ENCODE measurements around the gene ISG20L2.

Gene ISG20L2

GRCh38 chr1:156726549-156727226, 1.9 kb downstream of the ISG20L2 start:
- no peaks in the 10 kb centered on the region for H3K9me3 ChIP-seq (ENCODE audit: control insufficient read depth in 5 of 5, low read length in 5 of 5)
- H3K27me3 ChIP-seq (ENCODE audit: control insufficient read depth in 5 of 5, insufficient read depth in 4 of 5, low read length in 5 of 5) = no peaks in the 10 kb centered on the region
- H3K27ac ChIP-seq (ENCODE audit: low read depth, low read length) = no peak overlapping the region
- peak overlapping the region in 2 of 5 donors; percentile 21 to 90 for H3K9ac ChIP-seq (ENCODE audit: low read length in 5 of 5)
- H3K4me1 ChIP-seq (ENCODE audit: control insufficient read depth in 5 of 5, insufficient read depth in 5 of 5, low read length in 5 of 5) = peaks cover 21 to 47% (median 44%) of the 10 kb centered on the region in 5 donors
- H3K36me3 ChIP-seq (ENCODE audit: control insufficient read depth in 5 of 5, insufficient read depth in 5 of 5, low read length in 5 of 5) = peaks cover 13 to 34% (median 22%) of the 10 kb centered on the region in 5 donors
- peak overlapping the region in 4 of 5 donors; percentile 8 to 97 (median 53) for H3K4me3 ChIP-seq (ENCODE audit: low read depth in 1 of 5, low read length in 5 of 5)

GRCh38 chr1:156725683-156726280, 2.8 kb downstream of the ISG20L2 start:
- H3K4me3 ChIP-seq (ENCODE audit: low read depth in 1 of 5, low read length in 5 of 5) = peak overlapping the region; percentile 41 to 65 (median 55)
- peak overlapping the region in 4 of 5 donors; percentile 21 to 30 (median 26) for H3K9ac ChIP-seq (ENCODE audit: low read length in 5 of 5)
- H3K27ac ChIP-seq (ENCODE audit: low read depth, low read length) = no peak overlapping the region

GRCh38 chr1:156721535-156721934, 7.0 kb downstream of the ISG20L2 start:
- Histone ChIP-seq H3K4me3 (ENCODE audit: low read depth in 1 of 5, low read length in 5 of 5) (no peak overlapping the region), H3K36me3 (ENCODE audit: control insufficient read depth in 5 of 5, insufficient read depth in 5 of 5, low read length in 5 of 5) (peaks cover 13 to 49% (median 34%) of the 10 kb centered on the region in 5 donors), H3K27me3 (ENCODE audit: control insufficient read depth in 5 of 5, insufficient read depth in 4 of 5, low read length in 5 of 5) (no peaks in the 10 kb centered on the region), H3K9ac (ENCODE audit: low read length in 5 of 5) (no peak overlapping the region), H3K4me1 (ENCODE audit: control insufficient read depth in 5 of 5, insufficient read depth in 5 of 5, low read length in 5 of 5) (peaks cover 13 to 19% (median 16%) of the 10 kb centered on the region in 5 donors), H3K9me3 (ENCODE audit: control insufficient read depth in 5 of 5, low read length in 5 of 5) (no peaks in the 10 kb centered on the region), H3K27ac (ENCODE audit: low read depth, low read length) (no peak overlapping the region)

More at GRCh38 chr1:156725683-156726280, 2.8 kb downstream of the ISG20L2 start:
- H3K4me1 ChIP-seq (ENCODE audit: control insufficient read depth in 5 of 5, insufficient read depth in 5 of 5, low read length in 5 of 5) = peaks cover 21 to 47% (median 44%) of the 10 kb centered on the region in 5 donors
- H3K9me3 ChIP-seq (ENCODE audit: control insufficient read depth in 5 of 5, low read length in 5 of 5) = no peaks in the 10 kb centered on the region
- peaks cover 13 to 42% (median 31%) of the 10 kb centered on the region in 5 donors for H3K36me3 ChIP-seq (ENCODE audit: control insufficient read depth in 5 of 5, insufficient read depth in 5 of 5, low read length in 5 of 5)
- no peaks in the 10 kb centered on the region for H3K27me3 ChIP-seq (ENCODE audit: control insufficient read depth in 5 of 5, insufficient read depth in 4 of 5, low read length in 5 of 5)

- Histone ChIP-seq H3K9me3 (ENCODE audit: control insufficient read depth in 5 of 5, low read length in 5 of 5) (no peaks in the 10 kb centered on the region), H3K4me3 (ENCODE audit: low read depth in 1 of 5, low read length in 5 of 5) (no peak overlapping the region), H3K27me3 (ENCODE audit: control insufficient read depth in 5 of 5, insufficient read depth in 4 of 5, low read length in 5 of 5) (no peaks in the 10 kb centered on the region), H3K4me1 (ENCODE audit: control insufficient read depth in 5 of 5, insufficient read depth in 5 of 5, low read length in 5 of 5) (peaks cover 10 to 15% (median 12%) of the 10 kb centered on the region in 5 donors), H3K27ac (ENCODE audit: low read depth, low read length) (no peak overlapping the region), H3K36me3 (ENCODE audit: control insufficient read depth in 5 of 5, insufficient read depth in 5 of 5, low read length in 5 of 5) (peaks cover 13 to 49% (median 34%) of the 10 kb centered on the region in 5 donors), H3K9ac (ENCODE audit: low read length in 5 of 5) (no peak overlapping the region)
These were observed 7.4 kb downstream of the ISG20L2 start for GRCh38 chr1:156721131-156721530.

GRCh38 chr1:156717351-156717750, 11.2 kb downstream of the ISG20L2 start:
- peaks cover 3 to 21% (median 16%) of the 10 kb centered on the region in 5 donors for H3K36me3 ChIP-seq (ENCODE audit: control insufficient read depth in 5 of 5, insufficient read depth in 5 of 5, low read length in 5 of 5)
- H3K9ac ChIP-seq (ENCODE audit: low read length in 5 of 5) = no peak overlapping the region
- H3K9me3 ChIP-seq (ENCODE audit: control insufficient read depth in 5 of 5, low read length in 5 of 5) = no peaks in the 10 kb centered on the region
- H3K4me3 ChIP-seq (ENCODE audit: low read depth in 1 of 5, low read length in 5 of 5) = no peak overlapping the region
- H3K27ac ChIP-seq (ENCODE audit: low read depth, low read length) = no peak overlapping the region
- no peaks in the 10 kb centered on the region for H3K27me3 ChIP-seq (ENCODE audit: control insufficient read depth in 5 of 5, insufficient read depth in 4 of 5, low read length in 5 of 5)
- peaks cover 0 to 5% (median 0%) of the 10 kb centered on the region in 5 donors for H3K4me1 ChIP-seq (ENCODE audit: control insufficient read depth in 5 of 5, insufficient read depth in 5 of 5, low read length in 5 of 5)

DNA sequence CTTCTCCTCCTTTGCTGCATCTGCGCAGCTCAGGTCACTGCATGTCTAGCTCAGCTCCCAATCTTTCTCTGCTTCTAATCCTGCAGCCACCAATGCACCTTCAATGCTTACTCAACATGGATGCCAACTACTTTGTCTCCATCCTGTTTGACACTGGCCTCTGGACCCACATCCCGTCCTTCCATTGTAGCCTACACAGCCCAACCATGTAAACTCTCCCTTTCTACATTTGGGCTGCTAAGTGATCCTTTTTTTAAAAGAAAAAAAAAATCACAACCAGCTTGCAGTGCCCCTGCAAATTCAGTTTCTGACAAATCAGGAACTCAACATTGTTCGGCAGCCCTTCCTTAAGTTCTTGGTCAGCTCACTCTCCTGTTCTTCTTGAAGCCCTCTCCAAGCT, 13.7 kb downstream of the ISG20L2 start:
- H3K9me3 ChIP-seq (ENCODE audit: control insufficient read depth in 5 of 5, low read length in 5 of 5) = no peaks in the 10 kb centered on the region
- H3K36me3 ChIP-seq (ENCODE audit: control insufficient read depth in 5 of 5, insufficient read depth in 5 of 5, low read length in 5 of 5) = peaks cover 0 to 8% (median 2%) of the 10 kb centered on the region in 5 donors
- H3K9ac ChIP-seq (ENCODE audit: low read length in 5 of 5) = no peak overlapping the region
- no peak overlapping the region for H3K27ac ChIP-seq (ENCODE audit: low read depth, low read length)
- H3K4me3 ChIP-seq (ENCODE audit: low read depth in 1 of 5, low read length in 5 of 5) = no peak overlapping the region
- H3K4me1 ChIP-seq (ENCODE audit: control insufficient read depth in 5 of 5, insufficient read depth in 5 of 5, low read length in 5 of 5) = peaks cover 4 to 25% (median 14%) of the 10 kb centered on the region in 5 donors
- peaks cover 0 to 2% (median 0%) of the 10 kb centered on the region in 5 donors for H3K27me3 ChIP-seq (ENCODE audit: control insufficient read depth in 5 of 5, insufficient read depth in 4 of 5, low read length in 5 of 5)

DNA sequence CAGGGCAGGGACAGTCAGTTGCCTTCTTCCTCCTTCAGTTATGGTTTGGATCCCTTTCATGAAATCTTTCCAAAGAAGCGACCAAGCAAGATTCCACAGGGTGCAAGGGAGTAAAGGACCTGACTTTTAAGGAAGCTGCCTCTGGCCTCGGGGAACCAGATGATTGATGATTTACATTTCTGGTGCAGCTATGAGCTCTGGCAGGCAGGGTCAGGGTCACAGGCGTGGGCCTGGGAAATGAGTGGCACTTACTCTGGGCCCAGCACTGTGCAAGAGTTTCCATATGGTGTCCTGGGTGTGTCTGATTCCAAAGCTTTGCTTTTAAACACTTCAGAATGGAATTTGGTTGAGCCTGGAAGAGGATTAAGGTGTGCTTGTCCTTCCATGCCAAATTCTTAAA, 15.9 kb downstream of the ISG20L2 start:
- Histone ChIP-seq H3K9me3 (ENCODE audit: control insufficient read depth in 5 of 5, low read length in 5 of 5) (no peaks in the 10 kb centered on the region), H3K4me3 (ENCODE audit: low read depth in 1 of 5, low read length in 5 of 5) (no peak overlapping the region), H3K9ac (ENCODE audit: low read length in 5 of 5) (no peak overlapping the region), H3K36me3 (ENCODE audit: control insufficient read depth in 5 of 5, insufficient read depth in 5 of 5, low read length in 5 of 5) (peaks cover 0 to 8% (median 0%) of the 10 kb centered on the region in 5 donors), H3K27ac (ENCODE audit: low read depth, low read length) (no peak overlapping the region), H3K27me3 (ENCODE audit: control insufficient read depth in 5 of 5, insufficient read depth in 4 of 5, low read length in 5 of 5) (peaks cover 0 to 2% (median 0%) of the 10 kb centered on the region in 5 donors), H3K4me1 (ENCODE audit: control insufficient read depth in 5 of 5, insufficient read depth in 5 of 5, low read length in 5 of 5) (peaks cover 6 to 47% (median 36%) of the 10 kb centered on the region in 5 donors)

GRCh38 chr1:156711011-156711817, 17.4 kb downstream of the ISG20L2 start:
- Histone ChIP-seq H3K27me3 (ENCODE audit: control insufficient read depth in 5 of 5, insufficient read depth in 4 of 5, low read length in 5 of 5) (peaks cover 0 to 2% (median 1%) of the 10 kb centered on the region in 5 donors), H3K27ac (ENCODE audit: low read depth, low read length) (no peak overlapping the region), H3K9ac (ENCODE audit: low read length in 5 of 5) (no peak overlapping the region), H3K36me3 (ENCODE audit: control insufficient read depth in 5 of 5, insufficient read depth in 5 of 5, low read length in 5 of 5) (peaks cover 0 to 6% (median 0%) of the 10 kb centered on the region in 5 donors), H3K4me3 (ENCODE audit: low read depth in 1 of 5, low read length in 5 of 5) (no peak overlapping the region), H3K9me3 (ENCODE audit: control insufficient read depth in 5 of 5, low read length in 5 of 5) (no peaks in the 10 kb centered on the region), H3K4me1 (ENCODE audit: control insufficient read depth in 5 of 5, insufficient read depth in 5 of 5, low read length in 5 of 5) (peaks cover 6 to 61% (median 49%) of the 10 kb centered on the region in 5 donors)

- peaks cover 6 to 74% (median 62%) of the 10 kb centered on the region in 5 donors for H3K4me1 ChIP-seq (ENCODE audit: control insufficient read depth in 5 of 5, insufficient read depth in 5 of 5, low read length in 5 of 5)
- no peaks in the 10 kb centered on the region for H3K36me3 ChIP-seq (ENCODE audit: control insufficient read depth in 5 of 5, insufficient read depth in 5 of 5, low read length in 5 of 5)
- peak overlapping the region; percentile 30 for H3K27ac ChIP-seq (ENCODE audit: low read depth, low read length)
- H3K9ac ChIP-seq (ENCODE audit: low read length in 5 of 5) = peak overlapping the region in 1 of 5 donors; percentile 38
- peaks cover 2 to 13% (median 6%) of the 10 kb centered on the region in 5 donors for H3K27me3 ChIP-seq (ENCODE audit: control insufficient read depth in 5 of 5, insufficient read depth in 4 of 5, low read length in 5 of 5)
- H3K9me3 ChIP-seq (ENCODE audit: control insufficient read depth in 5 of 5, low read length in 5 of 5) = no peaks in the 10 kb centered on the region
- no peak overlapping the region for H3K4me3 ChIP-seq (ENCODE audit: low read depth in 1 of 5, low read length in 5 of 5)
These were observed 18.6 kb downstream of the ISG20L2 start for GRCh38 chr1:156709757-156710489.

Measured in subcutaneous abdominal adipose tissue (tissue), 5 donors.